HG02938 (cell line): ENCODE results near the gene GPC3.

Experiments
- ATAC-seq: cut with Tn5 transposase; IDR thresholded peaks from one replicate; pipeline ENCODE4 v1.9.1; 2021; ENCODE audit warnings: mild to moderate bottlenecking, moderate library complexity; ENCODE audit not compliant: unreplicated experiment

Gene GPC3

GRCh38 chrX:133580625-133581024 lies 404.8 kb downstream of the GPC3 start:
- ATAC-seq: no peak

- ATAC-seq: no peak
Measured at GRCh38 chrX:133579631-133580030, 405.8 kb downstream of the GPC3 start.

GRCh38 chrX:133576876-133577275 lies 408.5 kb downstream of the GPC3 start:
- ATAC-seq: no peak

GRCh38 chrX:133575501-133576136 lies 409.8 kb downstream of the GPC3 start:
- no peak for ATAC-seq

- no peak for ATAC-seq
Measured at GRCh38 chrX:133574716-133575115, 410.7 kb downstream of the GPC3 start.

GRCh38 chrX:133570549-133570948 lies 414.8 kb downstream of the GPC3 start:
- ATAC-seq: no peak

- ATAC-seq: no peak
Measured at GRCh38 chrX:133569217-133569616, 416.2 kb downstream of the GPC3 start.

- no peak for ATAC-seq
Measured at GRCh38 chrX:133568109-133568508, 417.3 kb downstream of the GPC3 start.

GRCh38 chrX:133566876-133567275 lies 418.5 kb downstream of the GPC3 start:
- no peak for ATAC-seq

- no peak for ATAC-seq
Measured at GRCh38 chrX:133563705-133564104, 421.7 kb downstream of the GPC3 start.

GRCh38 chrX:133561251-133561650 lies 424.1 kb downstream of the GPC3 start:
- no peak for ATAC-seq

- ATAC-seq: no peak
Measured at GRCh38 chrX:133559909-133560308, 425.5 kb downstream of the GPC3 start.

GRCh38 chrX:133555782-133556458 lies 429.5 kb downstream of the GPC3 start:
- no peak for ATAC-seq

GRCh38 chrX:133550665-133551485 lies 434.5 kb downstream of the GPC3 start:
- no peak for ATAC-seq

- no peak for ATAC-seq
Measured at GRCh38 chrX:133549295-133549933, 436.0 kb downstream of the GPC3 start.

- no peak for ATAC-seq
Measured at GRCh38 chrX:133546441-133546840, 439.0 kb downstream of the GPC3 start.

- ATAC-seq: no peak
Measured at GRCh38 chrX:133544778-133545177, 440.6 kb downstream of the GPC3 start.

- ATAC-seq: no peak
Measured at GRCh38 chrX:133544115-133544514, 441.3 kb downstream of the GPC3 start.

GRCh38 chrX:133543654-133544053 lies 441.7 kb downstream of the GPC3 start:
- ATAC-seq: no peak

GRCh38 chrX:133542476-133542875 lies 442.9 kb downstream of the GPC3 start:
- no peak for ATAC-seq

GRCh38 chrX:133541021-133541420 lies 444.4 kb downstream of the GPC3 start:
- ATAC-seq: no peak
